Activated naive CD4-positive, alpha-beta T cell treated with anti-CD3 and anti-CD28 coated beads, Interleukin-2, amount 50 U/mL, for 72 hours (primary cell): Measurements from ENCODE around the gene APH1B. TPM values are rescaled to one million over a fixed set of nuclear protein-coding genes. Genes with fewer than 3 reads are reported as not detected.

ENCODE experiments used
- ATAC-seq, 2 donors: fragments of 150-1000 bp; cut with Tn5 transposase; 2 replicates each; pipeline ENCODE4 v1.10.0; 2021; ENCODE audit warnings: mild to moderate bottlenecking in 2 of 2, moderate library complexity in 2 of 2
- DNase-seq, 2 donors: peaks; one replicate each; pipeline ENCODE4 v3.0.0; 2021 to 2022; ENCODE audit warnings: low spot score in 2 of 2
- H3K27ac Mint-ChIP-seq, 2 donors: one replicate each; pipeline ENCODE4 v1.8.0; 2022; ENCODE audit warnings: mild to moderate bottlenecking in 2 of 2, mixed read lengths in 2 of 2
- H3K36me3 Mint-ChIP-seq, 2 donors: one replicate each; pipeline ENCODE4 v1.8.0; 2022; ENCODE audit warnings: mixed read lengths in 2 of 2
- H3K9me3 Mint-ChIP-seq, 2 donors: one replicate each; pipeline ENCODE4 v1.8.0; 2022; ENCODE audit warnings: mixed read lengths in 2 of 2
- total RNA-seq, 2 donors: library from RNA; stranded (reverse); gene quantifications; one replicate each; pipeline ENCODE4 v1.2.3, GENCODE V29; 2022

The APH1B gene
- total RNA-seq, 2 donors from 2014 or later: 2.6 to 14.7 TPM

DNA sequence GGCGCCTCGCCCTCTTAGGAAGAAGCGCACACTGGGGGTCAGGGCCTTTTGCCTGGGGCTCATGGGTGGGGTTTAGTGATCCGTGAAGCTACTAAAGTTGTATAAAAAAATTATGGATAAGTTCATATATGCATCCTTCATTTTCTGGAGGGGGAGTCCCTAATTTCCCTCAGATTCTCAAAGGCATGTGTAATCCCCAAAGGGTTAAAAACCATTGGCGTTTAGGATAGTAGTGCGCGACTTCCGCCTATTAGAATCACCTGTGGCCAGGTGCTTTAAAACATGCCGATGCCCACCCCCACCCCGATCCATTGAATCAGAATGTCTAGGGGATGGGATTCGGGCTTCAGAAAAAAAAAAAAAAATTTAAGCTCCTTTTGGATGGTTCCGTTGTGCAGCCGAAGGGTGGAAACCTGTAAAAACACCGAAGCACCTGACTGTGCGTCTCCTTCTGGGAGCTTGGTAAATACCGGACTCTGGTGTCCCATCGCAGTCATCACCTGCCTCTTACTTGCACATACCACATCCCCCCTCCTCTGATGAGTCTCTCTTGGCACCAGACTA, 570 bp downstream of the APH1B start:
- Mint-ChIP-seq H3K27ac (no peak overlapping the region), H3K9me3 (no peaks in the 10 kb centered on the region)
- peak in 1 of 2 donors; percentile 4 for ATAC-seq

DNA sequence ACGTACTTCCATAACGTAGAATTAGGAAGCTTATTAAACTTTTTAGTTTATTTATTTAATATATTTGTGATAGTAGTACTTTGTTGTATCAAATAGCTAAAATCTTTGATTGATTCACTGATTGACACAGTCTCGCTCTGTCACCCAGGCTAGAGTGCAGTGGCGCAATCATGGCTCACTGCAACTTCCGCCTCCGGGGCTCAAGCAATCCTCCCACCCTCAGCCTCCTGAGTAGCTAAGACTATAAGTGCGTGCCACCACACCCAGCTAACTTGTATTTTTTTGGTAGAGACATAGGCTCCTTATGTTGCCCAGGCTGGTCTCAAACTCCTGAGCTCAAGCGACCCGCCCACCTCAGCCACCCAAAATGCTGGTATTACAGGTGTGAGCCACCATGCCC, 5.7 kb downstream of the APH1B start:
- ATAC-seq: no peak
- Mint-ChIP-seq H3K9me3 (no peaks in the 10 kb centered on the region), H3K36me3 (no peaks in the 10 kb centered on the region), H3K27ac (no peak overlapping the region)
- no peak for DNase-seq

More for the DNA sequence above, 570 bp downstream of the APH1B start:
- no peak for DNase-seq
- peaks cover 0 to 12% of the 10 kb centered on the region in 2 donors for H3K36me3 Mint-ChIP-seq

DNA sequence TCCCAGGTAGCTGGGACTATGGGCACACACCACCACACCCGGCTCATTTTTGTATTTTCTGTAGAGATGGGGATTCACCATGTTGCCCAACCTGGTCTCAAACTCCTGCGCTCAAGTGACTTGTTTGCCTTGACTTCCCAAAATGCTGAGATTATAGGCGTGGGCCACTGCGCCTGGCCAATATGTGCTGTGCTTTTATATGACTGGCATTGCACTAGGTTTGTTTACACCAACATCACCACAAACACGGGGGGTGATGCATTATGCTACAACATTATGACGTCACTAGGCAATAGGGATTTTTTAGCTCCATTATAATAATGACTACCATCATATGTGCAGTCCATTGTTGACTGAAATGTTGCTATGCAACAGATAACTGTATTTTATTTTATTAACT, 6.9 kb downstream of the APH1B start:
- ATAC-seq (peak in 1 of 2 donors; percentile 22), DNase-seq (no peak)
- Mint-ChIP-seq H3K27ac (no peak overlapping the region), H3K9me3 (no peaks in the 10 kb centered on the region), H3K36me3 (no peaks in the 10 kb centered on the region)

DNA sequence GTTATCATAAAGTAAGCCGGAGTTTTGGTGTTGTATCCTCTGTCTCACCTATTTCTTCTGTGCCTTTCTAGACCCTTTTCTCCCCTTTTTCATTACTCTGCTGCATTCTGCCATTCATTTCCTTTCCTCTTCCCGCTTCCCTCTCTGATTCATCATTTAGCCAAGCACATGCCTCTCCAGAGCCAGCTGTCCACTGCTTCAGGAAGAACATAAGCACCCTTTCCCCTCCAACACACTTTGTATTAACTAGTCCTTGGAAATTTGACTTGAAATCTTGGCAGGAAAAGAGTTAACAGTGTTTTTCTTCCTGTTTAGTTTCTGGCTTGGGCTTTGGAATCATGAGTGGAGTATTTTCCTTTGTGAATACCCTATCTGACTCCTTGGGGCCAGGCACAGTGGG, 9.7 kb downstream of the APH1B start:
- Mint-ChIP-seq H3K27ac (peak overlapping the region in 1 of 2 donors; percentile 14), H3K36me3 (no peaks in the 10 kb centered on the region), H3K9me3 (no peaks in the 10 kb centered on the region)
- ATAC-seq: no peak
- no peak for DNase-seq

DNA sequence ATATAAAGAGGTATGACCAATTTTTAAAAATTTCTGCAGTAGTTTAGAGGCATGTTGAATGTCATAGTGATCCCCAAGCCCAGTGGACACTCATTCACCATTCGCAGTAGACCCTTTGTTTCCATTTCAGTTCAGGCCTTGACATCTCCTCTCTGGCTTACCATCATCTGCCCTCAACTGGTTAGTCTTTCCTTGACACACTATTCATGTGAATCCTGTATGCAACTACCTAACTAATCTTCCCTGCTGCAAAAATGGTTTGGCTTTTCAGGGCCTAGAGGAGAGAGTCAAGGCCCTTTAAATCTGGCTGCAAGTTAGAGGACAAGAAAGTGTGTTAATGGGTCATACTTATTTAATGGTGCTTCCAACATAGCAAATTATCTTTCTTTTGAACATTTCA, 10.9 kb downstream of the APH1B start:
- DNase-seq: no peak
- ATAC-seq: no peak
- Mint-ChIP-seq H3K9me3 (no peaks in the 10 kb centered on the region), H3K27ac (peak overlapping the region in 1 of 2 donors; percentile 14), H3K36me3 (no peaks in the 10 kb centered on the region)

DNA sequence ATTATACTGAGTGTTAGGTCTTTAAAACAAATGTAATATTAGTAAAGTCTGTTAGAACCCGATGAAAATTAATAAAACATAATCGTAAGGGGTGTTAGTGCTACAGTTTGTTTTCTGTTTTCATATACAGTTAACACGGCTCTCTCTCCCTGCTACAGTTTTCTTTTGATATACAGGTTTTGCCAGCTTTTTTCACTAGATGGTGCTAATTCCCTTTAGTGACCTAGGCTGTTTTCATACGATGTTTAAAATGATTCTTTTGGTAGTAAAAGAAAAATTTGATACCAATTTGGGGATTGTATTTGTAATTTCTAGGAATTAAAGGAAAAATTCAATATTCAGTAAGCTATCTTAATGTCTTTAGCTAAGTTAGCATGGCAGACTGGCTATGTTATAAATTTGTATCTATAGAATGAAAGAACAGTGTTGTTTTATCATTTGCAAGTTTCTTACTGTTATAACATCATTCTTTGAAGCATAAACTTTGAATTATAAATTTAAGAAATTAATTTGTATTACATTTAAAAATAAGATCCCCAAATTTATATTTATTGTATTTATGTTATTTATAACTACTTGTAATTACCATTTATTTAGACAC, 11.5 kb downstream of the APH1B start:
- H3K9me3 Mint-ChIP-seq: no peaks in the 10 kb centered on the region
- no peaks in the 10 kb centered on the region for H3K36me3 Mint-ChIP-seq
- ATAC-seq (peak; percentile 52 to 63), DNase-seq (no peak)
- H3K27ac Mint-ChIP-seq: peak overlapping the region in 1 of 2 donors; percentile 14

DNA sequence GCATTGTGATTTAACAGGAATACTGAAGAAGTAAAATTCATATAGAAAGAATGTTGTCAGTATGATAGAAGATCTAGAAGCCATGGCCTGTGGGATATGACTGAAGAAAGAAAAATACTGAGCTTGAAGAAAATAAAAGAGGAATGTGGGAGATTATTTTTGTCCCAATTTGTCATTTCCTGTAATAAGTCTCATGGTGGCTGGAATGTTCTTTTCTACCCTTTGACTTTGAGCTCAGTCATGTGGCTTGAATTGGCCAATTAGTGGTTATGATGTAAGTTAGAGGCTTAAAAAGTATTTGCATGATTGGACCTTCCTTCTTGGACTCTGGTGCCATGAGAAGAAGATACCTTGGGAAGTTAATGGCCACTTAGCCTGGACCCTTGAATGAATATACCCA, 14.1 kb downstream of the APH1B start:
- Mint-ChIP-seq H3K9me3 (no peaks in the 10 kb centered on the region), H3K27ac (peak overlapping the region in 1 of 2 donors; percentile 40), H3K36me3 (no peaks in the 10 kb centered on the region)
- DNase-seq: no peak
- no peak for ATAC-seq

DNA sequence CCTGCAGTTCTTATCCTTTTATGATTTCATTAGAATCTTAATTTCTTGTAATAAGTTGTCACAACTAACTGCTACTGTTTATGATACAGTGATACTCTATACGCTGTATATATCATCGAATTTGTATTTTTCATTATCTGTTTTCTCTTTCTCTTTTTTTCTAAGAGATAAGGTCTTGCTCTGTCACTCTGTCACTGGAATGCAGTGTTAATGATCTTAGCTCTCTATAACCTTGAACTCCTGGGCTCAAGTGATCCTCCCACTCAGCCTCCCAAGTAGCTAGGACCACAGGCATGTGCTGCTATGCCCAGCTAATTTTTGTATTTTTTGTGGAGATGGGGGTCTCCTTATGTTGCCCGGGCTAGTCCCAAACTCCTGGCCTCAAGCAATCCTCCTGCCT, 14.8 kb downstream of the APH1B start:
- H3K36me3 Mint-ChIP-seq: no peaks in the 10 kb centered on the region
- no peak overlapping the region for H3K27ac Mint-ChIP-seq
- no peaks in the 10 kb centered on the region for H3K9me3 Mint-ChIP-seq
- ATAC-seq (no peak), DNase-seq (no peak)

DNA sequence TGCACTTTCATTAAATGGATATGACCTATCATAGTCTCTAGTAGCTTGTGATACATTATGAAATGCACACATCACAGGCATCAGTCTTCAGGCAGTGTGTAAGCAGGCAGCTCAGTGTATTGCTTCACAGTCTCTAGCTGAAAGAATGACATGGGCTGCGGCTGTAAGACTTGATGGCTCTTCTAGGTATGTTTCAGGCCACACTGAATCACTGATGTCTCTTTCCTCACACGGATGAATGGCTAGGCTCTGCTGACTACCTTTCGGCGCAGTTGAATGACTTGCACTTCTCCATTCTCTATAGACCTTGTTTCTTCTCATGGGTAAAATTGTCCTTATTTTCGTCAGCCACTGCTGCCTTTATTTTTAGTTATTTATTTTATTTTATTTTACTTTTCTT, 15.4 kb downstream of the APH1B start:
- no peaks in the 10 kb centered on the region for H3K36me3 Mint-ChIP-seq
- no peak overlapping the region for H3K27ac Mint-ChIP-seq
- no peaks in the 10 kb centered on the region for H3K9me3 Mint-ChIP-seq
- DNase-seq (no peak), ATAC-seq (no peak)

DNA sequence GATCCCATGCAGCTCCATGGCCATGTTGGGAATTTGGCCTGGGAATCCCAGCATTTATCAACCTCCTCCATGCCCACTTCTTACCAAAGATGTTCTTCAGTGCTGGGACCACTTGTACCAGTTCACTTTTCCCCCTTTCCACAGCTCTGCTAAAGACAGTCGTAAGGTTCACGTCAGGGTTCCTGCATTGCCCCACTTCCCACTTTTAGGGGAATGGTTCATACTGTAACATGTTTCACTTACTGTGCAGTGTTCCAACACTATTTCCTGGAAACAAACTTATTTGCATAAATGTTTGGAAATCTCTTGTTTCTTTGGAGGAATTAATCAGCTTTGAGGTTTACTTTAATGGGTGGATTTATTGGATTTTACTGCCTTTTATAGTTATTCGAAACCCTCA, 17.0 kb downstream of the APH1B start:
- ATAC-seq (no peak), DNase-seq (no peak)
- H3K36me3 Mint-ChIP-seq: no peaks in the 10 kb centered on the region
- no peaks in the 10 kb centered on the region for H3K9me3 Mint-ChIP-seq
- H3K27ac Mint-ChIP-seq: no peak overlapping the region

DNA sequence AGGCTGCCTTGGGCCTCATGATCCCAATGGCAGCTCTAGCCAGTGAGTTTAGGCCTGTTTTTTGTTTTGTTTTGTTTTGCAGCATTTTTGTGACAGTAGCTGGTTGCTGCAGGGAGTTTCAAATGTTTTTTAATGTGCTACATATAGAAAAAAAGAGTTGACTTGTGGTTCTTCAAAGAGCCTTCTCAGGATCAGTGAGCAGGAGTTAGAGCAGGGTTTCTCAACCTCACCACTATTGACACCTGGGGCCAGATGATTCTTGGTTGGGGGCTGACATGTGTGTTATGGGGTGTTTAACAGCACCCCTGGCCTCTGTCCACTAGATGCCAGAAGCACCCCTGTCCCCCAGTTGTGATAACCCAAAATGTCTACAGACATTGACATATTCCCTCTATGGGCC, 17.9 kb downstream of the APH1B start:
- DNase-seq (no peak), ATAC-seq (no peak)
- Mint-ChIP-seq H3K9me3 (no peaks in the 10 kb centered on the region), H3K27ac (no peak overlapping the region), H3K36me3 (no peaks in the 10 kb centered on the region)

DNA sequence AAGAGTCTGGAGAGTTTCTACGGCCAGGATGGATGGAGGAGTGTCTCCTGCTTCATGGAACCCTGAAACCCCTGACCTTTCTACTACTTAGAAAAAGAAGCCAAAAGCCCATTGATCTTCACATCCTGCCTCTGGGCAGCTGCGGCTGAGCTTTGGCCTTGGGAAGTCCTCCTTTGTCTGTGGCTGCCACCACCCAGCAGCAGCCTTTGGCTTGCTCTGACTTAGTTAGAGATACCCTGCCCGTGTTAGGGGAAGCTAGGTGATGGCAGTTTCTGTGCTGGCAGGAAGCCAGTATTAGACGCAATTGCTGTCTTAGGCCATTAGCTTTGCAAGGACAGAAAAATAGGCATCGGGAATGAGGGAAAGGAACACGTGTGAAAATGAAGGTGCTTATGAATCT, 18.8 kb downstream of the APH1B start:
- Mint-ChIP-seq H3K36me3 (no peaks in the 10 kb centered on the region), H3K27ac (no peak overlapping the region), H3K9me3 (no peaks in the 10 kb centered on the region)
- DNase-seq: no peak
- no peak for ATAC-seq

DNA sequence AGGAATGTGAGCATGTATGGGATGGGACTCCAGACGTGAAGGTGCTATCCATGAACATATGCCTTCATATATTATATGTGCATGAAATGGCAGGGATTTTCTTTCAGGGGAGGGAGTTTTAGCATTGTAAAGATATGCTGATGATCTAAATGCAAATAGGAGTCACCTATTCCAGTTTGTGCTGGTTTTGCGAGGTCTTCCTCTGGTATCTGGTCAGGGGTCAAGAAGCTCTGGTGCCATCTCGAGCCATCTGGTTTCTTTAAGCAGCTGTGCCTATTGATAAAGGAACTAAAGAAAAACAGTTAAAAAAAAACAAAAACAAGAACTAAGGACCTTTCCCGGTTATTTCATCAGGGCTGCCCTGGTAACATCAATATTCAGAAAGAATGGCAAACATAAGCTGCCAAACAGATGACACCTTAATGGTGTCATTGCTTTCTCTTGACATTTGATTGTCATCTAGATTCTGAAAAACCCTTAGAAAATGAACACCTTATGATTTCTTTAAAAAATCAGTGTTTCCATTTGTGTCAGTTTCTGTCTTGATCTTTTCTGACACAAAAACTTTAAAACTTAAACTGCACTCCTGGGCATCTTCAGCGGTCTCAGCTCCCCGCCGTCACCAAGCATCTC, 22.7 kb downstream of the APH1B start:
- no peak overlapping the region for H3K27ac Mint-ChIP-seq
- no peaks in the 10 kb centered on the region for H3K9me3 Mint-ChIP-seq
- DNase-seq (no peak), ATAC-seq (no peak)
- no peaks in the 10 kb centered on the region for H3K36me3 Mint-ChIP-seq

DNA sequence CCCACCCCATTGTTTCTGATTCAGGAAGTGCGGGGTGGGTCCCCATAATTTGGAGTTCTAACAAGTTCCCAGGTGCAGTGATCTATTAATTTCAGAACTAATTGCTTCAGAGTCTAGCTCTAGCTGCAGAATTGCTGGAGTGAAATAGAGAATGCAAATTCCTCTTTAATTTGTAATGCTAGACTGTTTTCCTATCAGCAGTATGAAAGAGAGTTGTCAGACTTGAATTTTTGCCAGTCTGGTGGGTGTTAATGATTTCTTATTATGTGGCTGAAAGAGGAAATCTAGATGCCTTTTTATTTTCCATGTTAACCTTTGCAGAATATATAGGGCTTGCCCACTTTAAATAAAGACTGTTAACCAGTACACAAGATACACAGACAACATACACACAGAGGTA, 23.7 kb downstream of the APH1B start:
- Mint-ChIP-seq H3K27ac (no peak overlapping the region), H3K36me3 (no peaks in the 10 kb centered on the region), H3K9me3 (no peaks in the 10 kb centered on the region)
- DNase-seq: no peak
- ATAC-seq: no peak

DNA sequence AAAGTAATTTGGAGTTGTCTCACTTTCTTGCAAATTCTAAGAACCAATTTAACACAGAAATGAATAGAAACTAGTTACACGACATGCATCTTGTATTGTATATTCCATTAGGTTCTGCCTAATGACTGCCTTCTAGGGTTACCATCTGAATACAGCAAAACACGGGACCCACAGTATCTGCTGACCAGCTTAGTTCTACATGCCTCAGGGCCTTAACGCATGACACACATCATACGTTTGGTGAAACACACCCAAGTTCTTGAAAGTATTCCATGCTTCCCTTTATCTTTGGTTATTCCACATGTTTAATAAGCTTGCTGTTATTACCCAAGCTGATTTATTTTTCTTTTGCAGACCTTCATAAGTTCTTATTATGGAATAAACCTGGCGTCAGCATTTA, 27.9 kb downstream of the APH1B start:
- ATAC-seq: no peak
- no peaks in the 10 kb centered on the region for H3K9me3 Mint-ChIP-seq
- no peak overlapping the region for H3K27ac Mint-ChIP-seq
- no peak for DNase-seq
- peaks cover 0 to 5% of the 10 kb centered on the region in 2 donors for H3K36me3 Mint-ChIP-seq

DNA sequence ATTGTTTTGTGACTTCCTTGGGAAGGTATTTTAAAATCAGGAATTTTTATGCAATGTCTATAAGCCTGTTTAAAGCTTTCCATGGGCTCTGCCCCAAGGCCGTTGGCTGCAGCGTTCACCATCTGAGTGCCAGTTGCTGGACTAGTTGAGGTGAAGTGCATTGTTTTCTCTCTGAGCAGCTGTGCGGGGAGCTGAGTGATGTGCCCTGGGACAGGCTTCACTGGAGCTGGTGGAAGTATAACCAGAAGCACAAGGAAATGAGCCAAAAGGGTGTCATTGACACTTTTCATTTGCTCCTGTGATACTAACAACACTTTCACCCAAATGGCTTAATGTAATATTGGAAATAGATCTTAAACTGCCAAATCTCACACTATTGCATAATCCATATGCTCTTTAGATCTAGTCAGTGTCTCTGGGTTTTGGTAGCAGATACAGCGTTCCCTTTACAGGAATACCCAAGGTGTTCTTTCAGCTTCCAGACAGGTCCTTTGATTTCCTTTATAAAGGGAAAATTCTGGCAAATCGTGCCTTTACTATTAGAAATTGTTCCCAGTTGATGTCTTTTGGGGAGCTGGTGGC, 29.2 kb downstream of the APH1B start:
- no peak for ATAC-seq
- DNase-seq: no peak
- Mint-ChIP-seq H3K27ac (no peak overlapping the region), H3K36me3 (peaks cover 0 to 5% of the 10 kb centered on the region in 2 donors), H3K9me3 (no peaks in the 10 kb centered on the region)

DNA sequence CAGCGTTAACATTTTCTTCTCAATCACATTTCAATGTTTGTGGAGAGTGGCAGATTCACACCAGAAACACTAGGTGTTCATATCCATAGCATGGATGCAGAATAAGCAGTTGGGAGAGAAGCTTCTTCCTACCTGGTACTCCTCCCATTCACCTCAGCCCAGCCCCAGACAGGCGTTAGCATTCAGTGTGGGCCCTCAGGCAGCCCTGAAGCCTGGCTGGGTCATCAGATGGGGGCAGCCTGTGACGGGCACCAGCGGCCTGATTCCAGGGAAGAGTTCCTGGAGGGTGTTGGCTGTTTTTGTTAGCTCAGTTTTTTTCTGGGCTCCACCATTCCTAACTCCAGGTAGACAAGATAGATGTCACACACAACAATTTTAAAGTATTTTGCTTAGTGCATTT, 31.1 kb downstream of the APH1B start:
- H3K9me3 Mint-ChIP-seq: no peaks in the 10 kb centered on the region
- no peak for ATAC-seq
- H3K27ac Mint-ChIP-seq: no peak overlapping the region
- H3K36me3 Mint-ChIP-seq: peaks cover 0 to 5% of the 10 kb centered on the region in 2 donors
- DNase-seq: no peak

DNA sequence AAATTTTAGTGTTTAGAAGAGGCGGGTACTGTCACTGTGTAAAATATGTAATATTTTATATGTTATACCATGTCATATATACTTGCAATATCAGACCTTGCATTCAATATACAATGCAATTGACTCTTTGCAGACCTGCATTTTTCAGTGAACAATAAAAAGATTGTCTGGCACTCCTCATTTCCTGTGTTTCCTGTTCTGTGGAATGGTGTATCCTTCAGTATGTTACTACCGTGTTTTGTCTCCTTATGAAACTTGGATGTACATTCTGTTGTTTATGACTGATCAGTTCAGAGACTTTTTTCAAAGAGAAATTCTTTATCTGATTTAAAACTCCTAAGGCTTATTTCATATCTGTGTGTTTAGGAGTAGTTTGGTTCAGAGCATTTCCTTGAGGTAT, 31.5 kb downstream of the APH1B start:
- H3K9me3 Mint-ChIP-seq: no peaks in the 10 kb centered on the region
- peaks cover 0 to 5% of the 10 kb centered on the region in 2 donors for H3K36me3 Mint-ChIP-seq
- ATAC-seq (no peak), DNase-seq (no peak)
- no peak overlapping the region for H3K27ac Mint-ChIP-seq
